GM12878 (cell line): ENCODE results near the gene CTR9. TPM values are rescaled to one million over a fixed set of nuclear protein-coding genes. Genes with fewer than 3 reads are reported as not detected.

Experiments used
- ATAC-seq: fragments of 200-7000 bp; cut with Tn5 transposase; 3 replicates; pipeline ENCODE4 v1.9.1; 2020; ENCODE audit warnings: mild to moderate bottlenecking, moderate library complexity
- BruUV-seq: library from RNA; stranded (reverse); fragments of 400-500 nt; replicated peaks from 2 replicates; lab custom pipeline; 2021; lab: Mats Ljungman, UMichigan
- CTCF ChIA-PET: fragments of 300-600 bp; sonication (Branson Sonifier 250); formaldehyde crosslinking; extraction: SDS; loops from one replicate; lab custom pipeline; 2021; ENCODE audit warnings: inconsistent platforms; lab: Yijun Ruan, JAX
- POLR2A ChIA-PET: fragments of 350-600 bp; formaldehyde crosslinking; extraction: SDS; loops from one replicate; lab custom pipeline; 2021; ENCODE audit warnings: inconsistent platforms; lab: Charles Lee
- RAD21 ChIA-PET: fragments of 300-600 bp; sonication (Branson Sonifier 250); formaldehyde crosslinking; loops from one replicate; lab custom pipeline; 2023; ENCODE audit warnings: antibody characterized with exemption; ENCODE audit not compliant: unreplicated experiment; lab: Charles Lee
- SMC1A ChIA-PET: fragments of 300-600 bp; sonication (Branson Sonifier 250); formaldehyde crosslinking; loops from one replicate; lab custom pipeline; 2023; ENCODE audit not compliant: unreplicated experiment, uncharacterized antibody; lab: Charles Lee
- DNase-seq: peaks from one replicate; pipeline ENCODE4 v3.0.0-alpha.2; 2011; ENCODE audit warnings: low read depth, low spot score
- FAIRE-seq: peaks from 3 replicates; lab custom pipeline; 2011; peaks lifted over from hg19 to GRCh38; lab: Jason Lieb, UNC
- H2AFZ ChIP-seq: 2 replicates; pipeline ENCODE4 v1.6.0; 2011; ENCODE audit warnings: low read depth, low read length, control low read depth; ENCODE audit not compliant: control insufficient read depth
- H3K27ac ChIP-seq: 2 replicates; pipeline ENCODE4 v1.5.1; 2011; ENCODE audit warnings: control low read depth; ENCODE audit not compliant: control insufficient read depth, insufficient read depth
- H3K27me3 ChIP-seq, 2 experiments: replicated peaks in 1 of 2; 2 replicates each; pipeline versions ENCODE4 v1.6.0 to v1.6.1; 2011; ENCODE audit warnings: low read length in 1 of 2; ENCODE audit not compliant: control insufficient read depth in 2 of 2, insufficient read depth in 2 of 2
- H3K36me3 ChIP-seq, 2 experiments: 2 replicates each; pipeline ENCODE4 v1.5.1; 2011; ENCODE audit warnings: low read length in 1 of 2; ENCODE audit not compliant: control insufficient read depth in 2 of 2, insufficient read depth in 2 of 2
- H3K4me1 ChIP-seq: 2 replicates; pipeline ENCODE4 v1.6.1; 2011; ENCODE audit warnings: mild to moderate bottlenecking, low read length, moderate library complexity, mixed read lengths; ENCODE audit not compliant: control insufficient read depth, insufficient read depth
- H3K4me2 ChIP-seq: 2 replicates; pipeline ENCODE4 v1.6.0; 2011; ENCODE audit warnings: control low read depth; ENCODE audit not compliant: control insufficient read depth, insufficient read depth
- H3K4me3 ChIP-seq: fragments of 200-600 bp; sonication (generic); 2 replicates; pipeline ENCODE4 v1.5.1; 2016
- H3K79me2 ChIP-seq: 2 replicates; pipeline ENCODE4 v1.6.0; 2011; ENCODE audit warnings: low read length; ENCODE audit not compliant: control insufficient read depth, insufficient read depth
- H3K9ac ChIP-seq: 2 replicates; pipeline ENCODE4 v1.8.0; 2011; ENCODE audit warnings: low read length, control low read depth, mixed read lengths; ENCODE audit not compliant: control insufficient read depth, insufficient read depth
- H3K9me3 ChIP-seq: replicated peaks from 3 replicates; pipeline ENCODE4 v1.5.1; 2011; ENCODE audit warnings: mild to moderate bottlenecking, low read length; ENCODE audit not compliant: control insufficient read depth, insufficient read depth
- H4K20me1 ChIP-seq: 2 replicates; pipeline ENCODE4 v1.6.0; 2011; ENCODE audit not compliant: control insufficient read depth, insufficient read depth
- BACH1 ChIP-seq: fragments of 450-650 bp; IDR thresholded peaks from 2 replicates; pipeline ENCODE4 v1.6.1; 2017; ENCODE audit warnings: mild to moderate bottlenecking, borderline replicate concordance
- BCLAF1 ChIP-seq: fragments of 450-650 bp; IDR thresholded peaks from 2 replicates; pipeline ENCODE4 v1.6.1; 2017; ENCODE audit warnings: antibody characterized with exemption, mild to moderate bottlenecking, moderate library complexity
- MTA3 ChIP-seq: IDR thresholded peaks from 2 replicates; pipeline ENCODE4 v1.6.1; 2012; ENCODE audit warnings: low read length, inconsistent platforms, borderline replicate concordance
- POLR2A ChIP-seq: IDR thresholded peaks from 2 replicates; pipeline ENCODE4 v1.6.1; 2011; ENCODE audit warnings: low read depth, mild to moderate bottlenecking, low read length
- POLR2AphosphoS5 ChIP-seq: IDR thresholded peaks from 2 replicates; pipeline ENCODE4 v1.6.1; 2011; ENCODE audit warnings: mild to moderate bottlenecking, low read length, inconsistent platforms
- SMAD5 ChIP-seq: IDR thresholded peaks from 2 replicates; pipeline ENCODE4 v1.6.1; 2016; ENCODE audit warnings: antibody characterized with exemption, low read depth
- WGBS: methylation state at CpG from one replicate; pipeline ENCODE4 v1.1.6; 2016; ENCODE audit warnings: low lambda C conversion rate; ENCODE audit not compliant: insufficient replicate concordance, insufficient coverage; ENCODE audit errors: missing lambda C conversion rate; 5-methylcytosine and 5-hydroxymethylcytosine counted together
- in situ Hi-C: fragments of 300-500 bp; cut with MboI; formaldehyde crosslinking; loops from 9 replicates; pipeline ENCODE4 v1.14.3; 2018; ENCODE audit warnings: mixed read lengths
- intact Hi-C: fragments of 100-400 bp; cut with micrococcal nuclease; formaldehyde crosslinking; loops from one replicate; pipeline ENCODE4 v1.14.2; 2022; ENCODE audit not compliant: unreplicated experiment
- polyA plus RNA-seq, 11 experiments: library from polyadenylated mRNA; depleted of rRNA in 4 of 11; unstranded in 6 of 11; stranded (reverse) in 5 of 11; fragments of >200 nt; fragmentation: Nextera tagmentation in 4 of 11; fragmentation: Illumina TruSeq in 1 of 11; extraction: Ambion mirVana in 4 of 11; extraction: Trizol in 1 of 11; gene quantifications; 1 replicate in 1 of 11; 2 replicates in 10 of 11; pipeline versions ENCODE4 v1.2.1 to v1.2.3, GENCODE V29; 2011 to 2016; ENCODE audit warnings: inconsistent platforms in 2 of 11, missing spikeins in 2 of 11, low read depth in 1 of 11
- total RNA-seq, 4 experiments: library from RNA; depleted of rRNA in 3 of 4; stranded (reverse); fragments of >200 nt in 3 of 4; fragmentation: Illumina TruSeq in 1 of 4; extraction: Trizol in 1 of 4; gene quantifications; 2 replicates each; pipeline versions ENCODE4 v1.2.1 to v1.2.3, GENCODE V29; 2013 to 2021

The CTR9 gene
- total and polyA plus RNA-seq, 10 of the 15 experiments (the other 5 are each of a cell fraction or from before 2014, with no cell fraction given), result 13.9 to 54.9 (median 28.9) TPM

DNA sequence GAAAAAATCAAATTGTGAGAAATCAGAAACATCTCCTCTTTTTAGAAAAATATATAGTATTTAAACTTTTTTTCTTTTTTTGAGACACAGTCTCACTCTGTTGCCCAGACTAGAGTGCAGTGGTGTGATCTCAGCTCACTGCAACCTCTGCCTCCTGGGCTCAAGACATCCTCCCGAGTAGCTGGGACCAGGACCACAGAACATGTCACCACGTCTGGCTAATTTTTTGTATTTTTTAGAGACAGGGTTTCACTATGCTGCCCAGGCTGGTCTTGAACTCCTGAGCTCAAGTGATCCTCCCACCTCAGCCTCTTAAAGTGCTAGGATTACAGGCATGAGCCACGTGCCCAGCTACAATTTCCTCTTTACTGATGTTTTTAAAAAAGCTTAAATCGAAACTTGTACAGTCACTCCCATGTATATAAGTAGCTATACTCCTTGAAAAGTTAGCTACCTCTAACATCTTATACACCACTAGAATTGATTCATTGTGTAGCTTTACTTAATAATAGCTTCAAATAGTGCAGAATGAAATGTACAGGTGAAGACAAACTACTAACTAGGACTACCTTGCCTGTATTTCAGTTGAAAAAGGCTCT is 47.4 kb downstream of the CTR9 start:
- Histone ChIP-seq H3K4me3 (no peak overlapping the region), H3K4me2 (no peak overlapping the region), H3K27ac (no peak overlapping the region), H3K9me3 (no peaks in the 10 kb centered on the region), H3K79me2 (no peaks in the 10 kb centered on the region), H3K9ac (no peak overlapping the region), H4K20me1 (no peaks in the 10 kb centered on the region), H3K36me3 (peaks cover 24 to 53% of the 10 kb centered on the region in 2 experiments), H3K27me3 (no peaks in the 10 kb centered on the region)
- POLR2A ChIA-PET, result interaction anchor here (1.6 to 1.8 kb wide), 2 partner anchors 10 to 13 kb away, joined by 4 to 13 read pairs; partner anchors contain the start of gene EIF4G2
- FAIRE-seq (no peak), DNase-seq (no peak), ATAC-seq (no peak)
- SMC1A ChIA-PET, result interaction anchor here (0.6 to 2.6 kb wide), 8 partner anchors 7 to 223 kb away, joined by 3 to 6 read pairs (median 3); partner anchors contain the start of gene EIF4G2
- CTCF ChIA-PET, result interaction anchor here (0.6 to 1.8 kb wide), 7 partner anchors 8 to 225 kb away, joined by 3 to 7 read pairs (median 3); no protein-coding TSS in a partner anchor
- WGBS, result 80% methylated on average over 4 of the region's 4 CpGs
- intact Hi-C loops, result no loop called here
- TF ChIP-seq BACH1, result 0 out of 2 replicates have a peak, but pooled peaks have one; percentile 32
- TF ChIP-seq BCLAF1, result no peak
- 0 out of 2 replicates have a peak, but pooled peaks have one; percentile 53 for TF ChIP-seq SMAD5
- TF ChIP-seq POLR2AphosphoS5, result peak; percentile 53; the same call in 1 of the 2 replicates
- no peak for TF ChIP-seq MTA3
- 0 out of 2 replicates have a peak, but pooled peaks have one; percentile 21 for TF ChIP-seq POLR2A
- TF ChIP-seq, all 136 proteins: peak for 4
- no peak overlapping the region for H2AFZ ChIP-seq
- in situ Hi-C loops, result no loop called here
- RAD21 ChIA-PET, result interaction anchor here (1.2 to 2.9 kb wide), 3 partner anchors 11 to 108 kb away, joined by 3 to 15 read pairs (median 5); partner anchors contain the start of gene EIF4G2
- no peaks in the 10 kb centered on the region for H3K4me1 ChIP-seq
- no TSS peak for BruUV-seq
